Esophagus squamous epithelium (tissue), 5 donors: ENCODE results near the gene RBM28. TPM values are rescaled to one million over a fixed set of nuclear protein-coding genes. Genes with fewer than 3 reads are reported as not detected.

ENCODE experiments used
- DNase-seq: peaks from one replicate; lab custom pipeline; 2025; lab: John Stamatoyannopoulos, UW
- H3K27ac ChIP-seq, 4 donors: fragments of 200-600 bp; sonication (generic); one replicate each; pipeline ENCODE4 v1.5.1; 2016 to 2019; ENCODE audit warnings: mild to moderate bottlenecking in 1 of 4
- H3K27me3 ChIP-seq, 4 donors: fragments of 200-600 bp; sonication (generic); 1 replicate in 3 of 4; 2 replicates in 1 of 4; pipeline versions ENCODE4 v1.5.1 to v1.6.0; 2017 to 2021; ENCODE audit warnings: antibody characterized with exemption in 1 of 4
- H3K36me3 ChIP-seq, 3 donors: fragments of 200-600 bp; sonication (generic); one replicate each; pipeline ENCODE4 v1.5.1; 2016 to 2019
- H3K4me1 ChIP-seq, 3 donors: fragments of 200-600 bp; sonication (generic); one replicate each; pipeline ENCODE4 v1.5.1; 2017 to 2019
- H3K4me3 ChIP-seq, 4 donors: fragments of 200-600 bp; sonication (generic); 1 replicate in 3 of 4; 2 replicates in 1 of 4; pipeline ENCODE4 v1.5.1; 2016 to 2019; ENCODE audit warnings: mild to moderate bottlenecking in 2 of 4, moderate library complexity in 1 of 4
- H3K9me3 ChIP-seq, 3 donors: fragments of 200-600 bp; sonication (generic); one replicate each; pipeline ENCODE4 v1.5.1; 2016 to 2019
- POLR2A ChIP-seq, 4 donors: fragments of 450-650 bp; IDR thresholded peaks; one replicate each; pipeline ENCODE4 v1.6.1; 2017; ENCODE audit warnings: antibody characterized with exemption in 4 of 4, mild to moderate bottlenecking in 4 of 4, moderate library complexity in 3 of 4
- WGBS, 2 donors: methylation state at CpG; one replicate each; pipeline ENCODE4 v1.1.5; 2018; 5-methylcytosine and 5-hydroxymethylcytosine counted together
- intact Hi-C: fragments of 100-400 bp; cut with DNase I; formaldehyde crosslinking; loops from one replicate; pipeline ENCODE4 v1.15.0; 2022
- total RNA-seq, 4 donors: library from RNA; depleted of rRNA; stranded (reverse); fragments of >200 nt; gene quantifications; one replicate each; pipeline ENCODE4 v1.1.0, GENCODE V29; 2016
- TF ChIP-seq, protein P1 (sequence below), 6 experiments: fragments of 450-650 bp in 4 of 6; fragments of 200-600 bp in 2 of 6; sonication (generic) in 2 of 6; IDR thresholded peaks; one replicate each; pipeline ENCODE4 v1.5.1; 2016 to 2019; ENCODE audit warnings: antibody characterized with exemption in 6 of 6, mild to moderate bottlenecking in 4 of 6, moderate library complexity in 4 of 6
- donor health status: DM: yes; HTN: yes; CAD: no.

RBM28 gene
- total RNA-seq, 4 donors from 2014 or later, result 12.9 to 28.8 (median 18.7) TPM

DNA sequence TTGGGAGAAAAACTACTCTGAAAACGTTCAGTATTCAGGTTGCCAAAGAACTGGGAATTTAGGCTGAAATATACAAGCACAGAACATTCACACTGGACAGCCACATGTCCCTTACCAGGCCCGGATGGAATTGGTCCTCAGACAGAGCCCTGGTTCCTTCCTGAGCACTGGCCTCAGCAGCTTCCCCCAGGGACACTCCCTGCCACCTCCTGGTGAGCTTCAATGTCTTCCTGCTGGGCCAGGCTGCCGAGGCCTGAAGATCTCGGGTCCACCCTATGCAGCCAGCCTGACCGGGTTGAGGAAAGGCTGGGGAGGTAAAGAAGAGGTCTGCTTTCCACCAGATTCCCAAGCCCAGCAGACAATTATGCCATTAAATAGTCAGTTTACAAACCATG is 77.8 kb downstream of the RBM28 start:
- Histone ChIP-seq H3K27ac (peak overlapping the region in 3 of 4 donors; percentile 83 to 89 (median 85)), H3K36me3 (no peaks in the 10 kb centered on the region), H3K27me3 (peaks cover 0 to 13% (median 0%) of the 10 kb centered on the region in 4 donors), H3K4me3 (no peak overlapping the region), H3K4me1 (peaks cover 9 to 71% (median 25%) of the 10 kb centered on the region in 3 donors), H3K9me3 (no peaks in the 10 kb centered on the region)
- no peak for DNase-seq
- no peak for TF ChIP-seq POLR2A (IDR thresholded peaks at IDR 0.05)
- TF ChIP-seq, protein P1, sequence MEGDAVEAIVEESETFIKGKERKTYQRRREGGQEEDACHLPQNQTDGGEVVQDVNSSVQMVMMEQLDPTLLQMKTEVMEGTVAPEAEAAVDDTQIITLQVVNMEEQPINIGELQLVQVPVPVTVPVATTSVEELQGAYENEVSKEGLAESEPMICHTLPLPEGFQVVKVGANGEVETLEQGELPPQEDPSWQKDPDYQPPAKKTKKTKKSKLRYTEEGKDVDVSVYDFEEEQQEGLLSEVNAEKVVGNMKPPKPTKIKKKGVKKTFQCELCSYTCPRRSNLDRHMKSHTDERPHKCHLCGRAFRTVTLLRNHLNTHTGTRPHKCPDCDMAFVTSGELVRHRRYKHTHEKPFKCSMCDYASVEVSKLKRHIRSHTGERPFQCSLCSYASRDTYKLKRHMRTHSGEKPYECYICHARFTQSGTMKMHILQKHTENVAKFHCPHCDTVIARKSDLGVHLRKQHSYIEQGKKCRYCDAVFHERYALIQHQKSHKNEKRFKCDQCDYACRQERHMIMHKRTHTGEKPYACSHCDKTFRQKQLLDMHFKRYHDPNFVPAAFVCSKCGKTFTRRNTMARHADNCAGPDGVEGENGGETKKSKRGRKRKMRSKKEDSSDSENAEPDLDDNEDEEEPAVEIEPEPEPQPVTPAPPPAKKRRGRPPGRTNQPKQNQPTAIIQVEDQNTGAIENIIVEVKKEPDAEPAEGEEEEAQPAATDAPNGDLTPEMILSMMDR (IDR thresholded peaks at IDR 0.05), result no peak
- intact Hi-C loops, result no loop called here
- 20 to 38% methylated on average over 2 of the region's 5 CpGs for WGBS, 2 donors

DNA sequence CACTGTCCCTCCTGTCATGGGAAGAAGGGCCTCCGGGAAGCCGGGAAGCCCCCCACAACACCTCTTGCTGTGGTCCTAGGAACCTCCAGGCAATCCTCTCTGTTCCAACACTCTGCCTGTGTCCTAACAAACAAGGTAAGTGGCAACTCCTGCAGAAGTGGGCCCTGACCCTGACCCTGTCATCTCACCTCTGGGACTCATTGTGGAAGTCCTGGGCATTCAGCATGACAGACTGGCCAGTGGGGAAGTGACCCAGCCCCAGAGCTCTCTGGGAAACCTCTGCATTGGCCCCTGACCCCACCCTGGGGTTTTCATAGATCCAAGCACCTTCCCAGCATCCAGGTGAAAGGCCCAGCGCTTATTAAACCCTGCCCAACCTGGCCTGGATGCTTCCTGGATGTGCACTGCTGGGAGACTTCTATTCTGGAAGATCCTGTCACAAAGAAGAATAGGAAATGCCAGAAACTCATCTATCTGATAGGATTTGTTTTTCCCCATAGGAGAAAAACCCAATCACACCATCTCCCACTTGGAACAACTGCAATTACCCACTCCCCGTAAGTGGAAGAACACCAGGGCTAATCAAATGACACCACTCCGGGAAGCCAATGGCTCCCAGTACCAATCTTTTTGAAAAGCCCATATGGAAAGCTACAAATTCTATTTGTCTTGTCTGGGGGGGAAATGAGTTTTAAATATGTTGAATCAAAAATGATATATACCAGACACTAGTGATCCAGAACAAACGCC is 78.4 kb downstream of the RBM28 start:
- no peak for TF ChIP-seq POLR2A (IDR thresholded peaks at IDR 0.05)
- TF ChIP-seq, protein P1 (IDR thresholded peaks at IDR 0.05), result no peak
- H3K4me1 ChIP-seq, result peaks cover 9 to 71% (median 30%) of the 10 kb centered on the region in 3 donors
- WGBS, 2 donors, result 91 to 94% methylated on average over 6 of the region's 6 CpGs
- H3K27ac ChIP-seq, result peak overlapping the region in 1 of 4 donors; percentile 89
- no peaks in the 10 kb centered on the region for H3K9me3 ChIP-seq
- intact Hi-C loops, result no loop called here
- DNase-seq, result no peak
- no peaks in the 10 kb centered on the region for H3K36me3 ChIP-seq
- no peak overlapping the region for H3K4me3 ChIP-seq
- peaks cover 0 to 7% (median 0%) of the 10 kb centered on the region in 4 donors for H3K27me3 ChIP-seq

DNA sequence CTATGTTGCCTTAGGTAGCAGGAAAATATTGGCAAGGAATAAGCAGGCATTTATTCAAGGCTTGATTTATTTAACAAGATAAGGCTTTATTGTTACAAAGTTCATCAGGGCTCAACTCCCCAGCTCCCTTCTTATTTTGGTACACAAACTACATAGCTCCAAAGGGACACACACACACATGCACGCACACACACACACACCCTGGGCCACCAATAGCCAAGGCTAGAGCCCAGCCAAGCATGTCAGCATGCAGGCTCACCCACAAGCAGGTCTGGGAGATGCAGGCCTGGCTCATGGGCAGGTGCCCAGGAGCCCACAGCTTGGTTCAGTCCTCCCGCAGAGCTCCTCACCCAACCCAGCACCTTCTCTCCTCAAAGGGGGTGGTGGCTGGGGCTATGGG is 79.2 kb downstream of the RBM28 start:
- 50 to 66% methylated on average over 1 to 2 of the region's 2 CpGs for WGBS, 2 donors
- no peak for TF ChIP-seq POLR2A (IDR thresholded peaks at IDR 0.05)
- Histone ChIP-seq H3K4me1 (peaks cover 9 to 79% (median 36%) of the 10 kb centered on the region in 3 donors), H3K9me3 (no peaks in the 10 kb centered on the region), H3K27ac (peak overlapping the region in 1 of 4 donors; percentile 22), H3K36me3 (no peaks in the 10 kb centered on the region), H3K27me3 (peaks cover 0 to 7% (median 0%) of the 10 kb centered on the region in 4 donors), H3K4me3 (no peak overlapping the region)
- intact Hi-C loops, result no loop called here
- no peak for DNase-seq

DNA sequence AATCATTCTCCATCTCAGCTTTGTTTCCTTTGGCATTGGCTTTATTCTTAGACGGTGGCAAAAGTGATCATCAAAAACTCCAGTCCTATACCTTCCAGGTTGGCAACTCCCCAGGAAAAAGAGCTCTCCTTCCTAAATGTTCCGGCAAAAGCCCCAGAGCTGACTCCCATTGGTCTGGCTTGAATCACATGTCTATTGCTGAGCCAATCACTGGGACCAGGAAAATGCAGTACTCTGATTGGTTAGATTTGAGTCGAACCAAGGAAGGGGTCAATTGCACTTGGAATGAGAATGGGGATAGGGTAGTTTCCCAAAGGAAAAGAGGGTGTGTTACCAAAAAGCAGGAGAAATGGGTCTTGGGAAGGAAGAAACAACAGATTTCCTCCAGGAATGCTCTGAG is 80.3 kb downstream of the RBM28 start:
- peaks cover 0 to 7% (median 0%) of the 10 kb centered on the region in 4 donors for H3K27me3 ChIP-seq
- intact Hi-C loops, result no loop called here
- peaks cover 9 to 79% (median 36%) of the 10 kb centered on the region in 3 donors for H3K4me1 ChIP-seq
- H3K27ac ChIP-seq, result no peak overlapping the region
- H3K36me3 ChIP-seq, result no peaks in the 10 kb centered on the region
- no peaks in the 10 kb centered on the region for H3K9me3 ChIP-seq
- TF ChIP-seq, protein P1 (IDR thresholded peaks at IDR 0.05), result no peak
- no peak for TF ChIP-seq POLR2A (IDR thresholded peaks at IDR 0.05)
- H3K4me3 ChIP-seq, result no peak overlapping the region
- WGBS, 2 donors, result 77 to 90% methylated on average over 3 of the region's 3 CpGs
- DNase-seq, result no peak

DNA sequence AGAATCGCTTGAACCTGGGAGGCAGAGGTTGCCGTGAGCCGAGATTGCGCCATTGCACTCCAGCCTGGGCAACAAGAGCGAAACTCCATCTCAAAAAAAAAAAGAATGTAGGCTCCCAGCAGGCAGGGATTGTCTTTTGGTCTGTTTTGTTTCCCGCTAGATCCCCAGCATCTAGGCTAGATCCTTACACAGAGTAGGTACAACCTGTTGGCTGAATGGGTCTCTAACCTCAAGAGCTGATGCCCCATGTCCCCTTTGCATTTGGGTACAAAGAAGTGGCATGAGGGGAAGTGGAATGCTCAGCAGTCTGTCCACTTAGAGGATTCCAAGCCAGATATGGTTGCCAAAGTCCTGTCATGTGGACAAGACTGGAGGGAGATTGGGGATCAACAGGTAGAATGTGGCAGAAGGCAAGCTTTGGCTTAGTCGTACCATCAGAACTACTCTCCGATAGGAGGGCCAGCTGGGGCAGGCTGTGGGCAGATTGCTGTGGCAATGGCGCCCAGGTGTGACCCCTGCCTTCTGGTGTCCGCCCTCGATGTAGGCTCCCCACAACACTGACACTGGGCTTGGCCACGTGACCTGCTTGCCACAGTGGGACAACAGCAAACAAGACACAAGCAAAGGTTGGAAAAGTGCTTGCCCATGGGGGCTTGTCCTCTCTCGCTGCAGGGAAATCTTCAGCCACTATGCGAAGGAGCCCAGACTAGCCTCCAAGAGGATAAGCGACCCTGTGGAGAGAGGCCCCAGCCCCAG is 81.3 kb downstream of the RBM28 start:
- WGBS, 2 donors, result 92 to 93% methylated on average over 10 to 15 of the region's 15 CpGs
- Histone ChIP-seq H3K27ac (no peak overlapping the region), H3K4me1 (peaks cover 9 to 79% (median 34%) of the 10 kb centered on the region in 3 donors), H3K27me3 (peaks cover 0 to 1% (median 0%) of the 10 kb centered on the region in 4 donors), H3K36me3 (no peaks in the 10 kb centered on the region), H3K4me3 (no peak overlapping the region), H3K9me3 (no peaks in the 10 kb centered on the region)
- intact Hi-C loops, result no loop called here
- no peak for DNase-seq
- no peak for TF ChIP-seq POLR2A (IDR thresholded peaks at IDR 0.05)
- TF ChIP-seq, protein P1 (IDR thresholded peaks at IDR 0.05), result no peak
